Right lung (tissue), 5 donors: ENCODE measurements around the gene EGFL6. TPM values are rescaled to one million over a fixed set of nuclear protein-coding genes. Genes with fewer than 3 reads are reported as not detected.

Source experiments
- polyA plus RNA-seq, 5 donors: library from polyadenylated mRNA; unstranded; fragments of 120-200 nt; gene quantifications; one replicate each; pipeline versions ENCODE4 v1.2.1 to v1.2.3, GENCODE V29; 2013; ENCODE audit warnings: inconsistent platforms in 1 of 5, low replicate concordance in 1 of 5; ENCODE audit not compliant: insufficient read length in 5 of 5, insufficient read depth in 1 of 5

EGFL6 gene
- polyA plus RNA-seq, 5 donors: 63.5 to 88.2 (median 72.6) TPM

Other genes starting within 250 kb of the EGFL6 start
- not detected for gene ATXN3L, start 249.5 kb upstream of the EGFL6 start, polyA plus RNA-seq
- 1 to 10 TPM; 5.3 to 7.7 (median 6.9) TPM for gene TCEANC, start 83.5 kb downstream of the EGFL6 start, polyA plus RNA-seq
- gene RAB9A, start 119.5 kb downstream of the EGFL6 start, polyA plus RNA-seq: 10 to 100 TPM; 21.8 to 27.1 (median 22.7) TPM
- 10 to 100 TPM; 17.0 to 22.3 (median 17.8) TPM for gene TRAPPC2, start 165.0 kb downstream of the EGFL6 start, polyA plus RNA-seq
- 10 to 100 TPM; 50.4 to 80.4 (median 63.4) TPM for gene OFD1, start 165.1 kb downstream of the EGFL6 start, polyA plus RNA-seq
- gene GPM6B, start 247.5 kb downstream of the EGFL6 start, polyA plus RNA-seq: 10 to 100 TPM; 23.0 to 37.5 (median 34.2) TPM